HEK293 (cell line): ENCODE results near the gene R3HDM2.

Experiments used
- ZNF274 ChIP-seq, 2 experiments: fragments of 200-500 bp in 1 of 2; fragments of 450-650 bp in 1 of 2; sonication (Bioruptor generic) in 1 of 2; formaldehyde crosslinking in 1 of 2; IDR thresholded peaks; 2 replicates each; pipeline versions ENCODE4 v1.5.1 to v1.6.1; 2014 to 2016; ENCODE audit warnings: borderline replicate concordance in 1 of 2, inconsistent platforms in 1 of 2, low read length in 1 of 2, missing biosample characterization in 1 of 2, missing genetic modification characterization in 1 of 2
- ZNF558 ChIP-seq: fragments of 450-650 bp; formaldehyde crosslinking; IDR thresholded peaks from 2 replicates; pipeline ENCODE4 v1.5.1; 2016; ENCODE audit warnings: missing biosample characterization, missing genetic modification characterization
- TF ChIP-seq, protein P1 (sequence below): fragments of 450-650 bp; formaldehyde crosslinking; IDR thresholded peaks from 2 replicates; pipeline ENCODE4 v1.5.1; 2016; ENCODE audit warnings: missing biosample characterization, missing genetic modification characterization

DNA sequence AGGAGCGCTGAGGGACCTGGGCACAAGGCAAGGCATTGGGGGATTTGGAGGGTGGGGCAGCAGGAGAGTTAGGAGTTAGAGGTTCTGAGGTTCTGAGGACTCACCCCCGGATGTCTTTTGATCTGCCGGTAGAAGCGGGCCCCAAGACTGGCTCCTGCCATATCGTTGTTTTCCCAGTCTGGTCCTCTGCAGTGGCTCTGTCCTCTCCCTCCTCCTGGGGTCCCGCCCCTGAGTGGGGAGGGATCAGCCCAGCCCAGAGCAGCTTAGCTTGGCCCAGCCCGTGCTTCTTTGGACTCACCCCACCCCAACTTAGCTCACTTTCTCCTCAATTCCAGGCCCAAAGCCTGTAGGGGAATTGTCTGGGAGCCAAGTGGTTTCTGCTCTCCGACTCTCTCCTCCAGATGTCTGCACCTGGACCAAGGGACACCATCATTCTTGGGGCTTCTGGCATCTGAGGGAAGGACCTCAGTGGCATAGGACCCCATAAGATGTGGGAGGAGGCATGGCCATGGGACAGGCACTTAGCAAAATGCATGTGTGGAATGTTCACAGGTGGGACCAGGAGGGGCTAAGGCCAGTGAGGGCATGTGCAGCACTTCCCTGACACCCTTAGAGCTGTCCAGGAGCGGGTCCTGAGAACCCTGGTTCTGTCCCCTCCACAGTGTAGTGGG is 193.8 kb downstream of the R3HDM2 start:
- no peak for TF ChIP-seq ZNF274 (IDR thresholded peaks at IDR 0.05; ENCODE audit: low read length)
- TF ChIP-seq ZNF274 (tag by site-specific recombination; IDR thresholded peaks at IDR 0.05; ENCODE audit: borderline replicate concordance): no peak
- no peak for TF ChIP-seq ZNF558 (tag by site-specific recombination)
- TF ChIP-seq, protein P1, sequence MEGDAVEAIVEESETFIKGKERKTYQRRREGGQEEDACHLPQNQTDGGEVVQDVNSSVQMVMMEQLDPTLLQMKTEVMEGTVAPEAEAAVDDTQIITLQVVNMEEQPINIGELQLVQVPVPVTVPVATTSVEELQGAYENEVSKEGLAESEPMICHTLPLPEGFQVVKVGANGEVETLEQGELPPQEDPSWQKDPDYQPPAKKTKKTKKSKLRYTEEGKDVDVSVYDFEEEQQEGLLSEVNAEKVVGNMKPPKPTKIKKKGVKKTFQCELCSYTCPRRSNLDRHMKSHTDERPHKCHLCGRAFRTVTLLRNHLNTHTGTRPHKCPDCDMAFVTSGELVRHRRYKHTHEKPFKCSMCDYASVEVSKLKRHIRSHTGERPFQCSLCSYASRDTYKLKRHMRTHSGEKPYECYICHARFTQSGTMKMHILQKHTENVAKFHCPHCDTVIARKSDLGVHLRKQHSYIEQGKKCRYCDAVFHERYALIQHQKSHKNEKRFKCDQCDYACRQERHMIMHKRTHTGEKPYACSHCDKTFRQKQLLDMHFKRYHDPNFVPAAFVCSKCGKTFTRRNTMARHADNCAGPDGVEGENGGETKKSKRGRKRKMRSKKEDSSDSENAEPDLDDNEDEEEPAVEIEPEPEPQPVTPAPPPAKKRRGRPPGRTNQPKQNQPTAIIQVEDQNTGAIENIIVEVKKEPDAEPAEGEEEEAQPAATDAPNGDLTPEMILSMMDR (tag by site-specific recombination): no peak
